Testis (tissue), 2 donors: Measurements from ENCODE around the gene IQCH.

Experiments
- POLR2A ChIP-seq: fragments of 450-650 bp; IDR thresholded peaks from one replicate; pipeline ENCODE4 v1.6.1; 2017; ENCODE audit warnings: antibody characterized with exemption, mild to moderate bottlenecking, moderate library complexity
- TF ChIP-seq, protein P1 (sequence below), 3 experiments: fragments of 450-650 bp in 2 of 3; fragments of 200-600 bp in 1 of 3; sonication (generic) in 1 of 3; IDR thresholded peaks; one replicate each; pipeline ENCODE4 v1.5.1; 2016 to 2019; ENCODE audit warnings: antibody characterized with exemption in 3 of 3, mild to moderate bottlenecking in 2 of 3, moderate library complexity in 1 of 3

- TF ChIP-seq POLR2A = no peak
- TF ChIP-seq, protein P1, sequence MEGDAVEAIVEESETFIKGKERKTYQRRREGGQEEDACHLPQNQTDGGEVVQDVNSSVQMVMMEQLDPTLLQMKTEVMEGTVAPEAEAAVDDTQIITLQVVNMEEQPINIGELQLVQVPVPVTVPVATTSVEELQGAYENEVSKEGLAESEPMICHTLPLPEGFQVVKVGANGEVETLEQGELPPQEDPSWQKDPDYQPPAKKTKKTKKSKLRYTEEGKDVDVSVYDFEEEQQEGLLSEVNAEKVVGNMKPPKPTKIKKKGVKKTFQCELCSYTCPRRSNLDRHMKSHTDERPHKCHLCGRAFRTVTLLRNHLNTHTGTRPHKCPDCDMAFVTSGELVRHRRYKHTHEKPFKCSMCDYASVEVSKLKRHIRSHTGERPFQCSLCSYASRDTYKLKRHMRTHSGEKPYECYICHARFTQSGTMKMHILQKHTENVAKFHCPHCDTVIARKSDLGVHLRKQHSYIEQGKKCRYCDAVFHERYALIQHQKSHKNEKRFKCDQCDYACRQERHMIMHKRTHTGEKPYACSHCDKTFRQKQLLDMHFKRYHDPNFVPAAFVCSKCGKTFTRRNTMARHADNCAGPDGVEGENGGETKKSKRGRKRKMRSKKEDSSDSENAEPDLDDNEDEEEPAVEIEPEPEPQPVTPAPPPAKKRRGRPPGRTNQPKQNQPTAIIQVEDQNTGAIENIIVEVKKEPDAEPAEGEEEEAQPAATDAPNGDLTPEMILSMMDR (IDR thresholded peaks at IDR 0.05) = no peak
Observed at GRCh38 chr15:67232591-67232990, 22.0 kb upstream of the IQCH start.
